Measurements from ENCODE around the gene COL4A4. TPM values are rescaled to one million over a fixed set of nuclear protein-coding genes. Genes with fewer than 3 reads are reported as not detected.

Gene COL4A4
- total RNA-seq, 3 donors from 2014 or later (not counting 1 experiment from before 2014, with no cell fraction given): 0.31 to 2.3 (median 0.88) TPM

GRCh38 chr2:227186751-227187150 lies 22.7 kb upstream of the COL4A4 start:
- H3K4me1 ChIP-seq (ENCODE audit: control insufficient read depth, insufficient read depth, low read length): no peaks in the 10 kb centered on the region
- no peaks in the 10 kb centered on the region for H3K27me3 ChIP-seq (ENCODE audit: control insufficient read depth, insufficient read depth, low read length)
- H3K4me3 ChIP-seq (ENCODE audit: low read length): no peak overlapping the region
- no peak overlapping the region for H3K27ac ChIP-seq (ENCODE audit: low read length)
- no peaks in the 10 kb centered on the region for H3K9me3 ChIP-seq (ENCODE audit: control insufficient read depth, insufficient read depth, low read length)
- 17% methylated on average over 1 of the region's 1 CpG for WGBS (ENCODE audit: insufficient coverage)
- DNase-seq (no peak), ATAC-seq (no peak)
- Mint-ChIP-seq H3K4me1 (no peaks in the 10 kb centered on the region), H3K27me3 (ENCODE audit: low read depth in 2 of 2) (peaks cover 15 to 25% of the 10 kb centered on the region in 2 donors), H3K27ac (no peak overlapping the region), H3K9me3 (no peaks in the 10 kb centered on the region), H3K36me3 (no peaks in the 10 kb centered on the region), H3K4me3 (no peak overlapping the region)
- no peaks in the 10 kb centered on the region for H3K36me3 ChIP-seq (ENCODE audit: control insufficient read depth, insufficient read depth, low read length)
- no peak for TF ChIP-seq CTCF (IDR thresholded peaks at IDR 0.05)
- intact Hi-C loops (cut with micrococcal nuclease): no loop called here

GRCh38 chr2:227185615-227186232 lies 21.7 kb upstream of the COL4A4 start:
- Mint-ChIP-seq H3K36me3 (no peaks in the 10 kb centered on the region), H3K4me1 (no peaks in the 10 kb centered on the region), H3K27me3 (ENCODE audit: low read depth in 2 of 2) (peaks cover 15 to 25% of the 10 kb centered on the region in 2 donors), H3K27ac (no peak overlapping the region), H3K9me3 (no peaks in the 10 kb centered on the region), H3K4me3 (no peak overlapping the region)
- H3K4me3 ChIP-seq (ENCODE audit: low read length): no peak overlapping the region
- no peaks in the 10 kb centered on the region for H3K27me3 ChIP-seq (ENCODE audit: control insufficient read depth, insufficient read depth, low read length)
- ATAC-seq (no peak), DNase-seq (no peak)
- no peaks in the 10 kb centered on the region for H3K9me3 ChIP-seq (ENCODE audit: control insufficient read depth, insufficient read depth, low read length)
- H3K36me3 ChIP-seq (ENCODE audit: control insufficient read depth, insufficient read depth, low read length): no peaks in the 10 kb centered on the region
- TF ChIP-seq CTCF (IDR thresholded peaks at IDR 0.05): no peak
- no peak overlapping the region for H3K27ac ChIP-seq (ENCODE audit: low read length)
- 91% methylated on average over 6 of the region's 6 CpGs for WGBS (ENCODE audit: insufficient coverage)
- no peaks in the 10 kb centered on the region for H3K4me1 ChIP-seq (ENCODE audit: control insufficient read depth, insufficient read depth, low read length)
- intact Hi-C loops (cut with micrococcal nuclease): no loop called here

GRCh38 chr2:227183657-227184367 lies 19.8 kb upstream of the COL4A4 start:
- Mint-ChIP-seq H3K9me3 (no peaks in the 10 kb centered on the region), H3K4me1 (no peaks in the 10 kb centered on the region), H3K27ac (no peak overlapping the region), H3K27me3 (ENCODE audit: low read depth in 2 of 2) (peaks cover 11 to 27% of the 10 kb centered on the region in 2 donors), H3K4me3 (no peak overlapping the region), H3K36me3 (no peaks in the 10 kb centered on the region)
- no peaks in the 10 kb centered on the region for H3K27me3 ChIP-seq (ENCODE audit: control insufficient read depth, insufficient read depth, low read length)
- no peak for DNase-seq
- ATAC-seq: no peak
- H3K4me3 ChIP-seq (ENCODE audit: low read length): no peak overlapping the region
- no peaks in the 10 kb centered on the region for H3K4me1 ChIP-seq (ENCODE audit: control insufficient read depth, insufficient read depth, low read length)
- intact Hi-C loops (cut with micrococcal nuclease): no loop called here
- H3K9me3 ChIP-seq (ENCODE audit: control insufficient read depth, insufficient read depth, low read length): no peaks in the 10 kb centered on the region
- no peak overlapping the region for H3K27ac ChIP-seq (ENCODE audit: low read length)
- no peak for TF ChIP-seq CTCF (IDR thresholded peaks at IDR 0.05)
- no peaks in the 10 kb centered on the region for H3K36me3 ChIP-seq (ENCODE audit: control insufficient read depth, insufficient read depth, low read length)
- 100% methylated on average over 1 of the region's 2 CpGs for WGBS (ENCODE audit: insufficient coverage)
